T-helper 2 cell treated with Interferon-gamma antibody and Interleukin-4, amounts not matched to agents 100 ng/mL and 5 ng/mL, for 36 hours (primary cell): ENCODE data around the gene STX8. TPM values are rescaled to one million over a fixed set of nuclear protein-coding genes. Genes with fewer than 3 reads are reported as not detected.
"Not testable (repeated sequence)": the region's sequence is repeated elsewhere in the genome, so short reads cannot be mapped to it uniquely, and the experiment has no call there.

Experiments used
- intact Hi-C: fragments of 100-400 bp; cut with micrococcal nuclease; formaldehyde crosslinking; loops from one replicate; pipeline ENCODE4 v1.15.1; 2023
- total RNA-seq: library from RNA; stranded (reverse); gene quantifications from 2 replicates; pipeline ENCODE4 v1.2.3, GENCODE V29; 2022

The STX8 gene
- total RNA-seq, 1 donor from 2014 or later, result 70.9 TPM

DNA sequence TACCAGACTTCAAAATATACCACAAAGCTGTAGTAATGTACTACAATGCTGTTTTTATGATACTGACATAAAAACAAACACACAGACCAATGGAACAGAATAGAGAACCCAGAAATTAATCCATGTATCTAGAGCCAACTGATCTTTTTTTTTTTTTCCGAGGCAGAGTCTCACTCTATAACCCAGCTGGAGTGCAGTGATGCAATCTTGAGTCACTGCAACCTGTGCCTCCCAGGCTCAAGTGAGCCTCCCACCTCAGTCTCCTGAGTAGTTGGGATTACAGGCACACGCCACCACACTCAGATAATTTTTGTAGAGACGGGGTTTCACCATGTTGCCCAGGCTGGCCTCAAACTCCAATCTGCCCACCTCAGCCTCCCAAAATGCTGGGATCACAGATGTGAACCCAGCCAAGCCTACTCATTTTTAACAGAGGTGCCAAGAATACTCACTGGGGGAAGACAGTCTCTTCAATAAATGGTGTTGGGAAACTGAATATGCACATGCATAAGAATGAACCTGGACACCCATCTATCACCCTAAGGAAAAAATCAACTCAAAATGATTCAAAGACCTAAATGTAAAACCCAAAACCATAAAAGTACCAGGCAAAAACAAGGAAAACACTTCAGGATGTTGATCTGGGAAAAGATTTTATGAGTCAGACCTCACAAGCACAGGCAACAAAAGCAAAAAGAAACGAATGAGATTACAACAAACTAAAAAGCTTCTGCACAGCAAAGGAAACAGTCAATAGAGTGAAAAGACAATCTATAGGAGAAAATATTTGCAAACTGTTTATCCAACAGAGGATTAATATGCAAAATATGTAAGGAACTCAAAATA lies 63.1 kb downstream of the STX8 start:
- intact Hi-C loops, result no loop called here

DNA sequence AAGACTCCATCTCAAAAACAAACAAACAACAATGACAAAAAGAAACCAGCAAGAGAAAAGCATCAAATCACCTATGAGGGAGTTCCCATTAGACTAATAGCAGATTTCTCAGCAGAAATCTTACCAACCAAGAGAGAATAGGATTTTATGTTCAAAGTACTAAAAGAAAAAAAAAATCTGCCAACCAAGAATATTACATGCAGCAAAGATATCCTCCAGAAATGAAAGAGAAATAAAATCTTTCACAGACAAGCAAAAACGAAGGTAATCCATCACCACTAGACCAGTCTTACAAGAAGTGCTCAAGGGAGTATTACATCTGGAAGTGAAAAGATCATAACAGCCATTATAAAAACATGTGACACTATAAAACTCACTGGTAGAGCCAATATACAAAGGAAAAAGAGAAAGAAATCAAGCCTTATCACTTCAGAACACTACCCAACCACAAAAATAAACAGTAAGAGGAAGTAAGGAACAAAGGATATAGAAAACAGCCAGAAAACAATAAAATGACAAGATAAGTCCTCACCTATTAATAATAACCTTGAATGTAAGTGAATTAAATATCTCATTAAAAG lies 66.3 kb downstream of the STX8 start:
- intact Hi-C loops, result no loop called here

DNA sequence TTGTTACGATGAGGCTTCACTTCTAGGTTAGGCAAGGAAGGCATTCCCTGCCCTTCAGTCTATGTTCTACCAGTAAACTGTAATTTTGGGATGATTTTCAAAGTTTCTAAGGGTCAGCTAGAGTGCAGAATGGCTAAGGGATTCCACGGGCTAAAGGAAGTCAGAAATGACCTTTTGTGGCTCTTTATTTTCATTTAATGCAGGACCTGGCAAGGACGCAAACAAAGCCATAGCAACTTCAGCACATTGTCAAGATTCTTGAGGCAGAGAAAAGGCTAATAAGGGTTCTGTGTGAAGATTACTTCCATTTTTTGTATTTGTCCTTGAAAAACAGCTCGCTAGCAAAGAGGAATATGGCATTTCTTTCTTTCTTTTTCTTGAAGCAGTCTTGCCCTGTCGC lies 76.6 kb downstream of the STX8 start:
- intact Hi-C loops, result no loop called here

DNA sequence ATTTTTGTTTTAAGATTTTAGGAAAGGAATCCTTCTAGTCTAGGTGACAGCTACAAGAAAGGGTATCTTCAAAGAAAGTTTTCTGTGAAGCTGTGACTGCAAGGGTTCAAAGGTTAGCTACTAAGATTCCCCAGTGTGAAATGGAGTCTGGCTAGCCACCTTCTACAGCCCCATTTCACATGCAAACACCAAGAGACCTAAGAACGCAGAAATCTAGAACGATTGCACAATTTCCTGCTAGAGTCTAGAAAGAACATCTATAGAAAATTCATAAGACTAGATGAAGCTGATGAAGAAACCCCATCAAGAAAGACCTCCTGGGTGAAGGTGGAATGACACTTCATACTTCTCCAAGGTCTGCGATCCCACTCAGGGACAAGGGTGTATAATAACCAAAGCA lies 77.1 kb downstream of the STX8 start:
- intact Hi-C loops, result no loop called here

DNA sequence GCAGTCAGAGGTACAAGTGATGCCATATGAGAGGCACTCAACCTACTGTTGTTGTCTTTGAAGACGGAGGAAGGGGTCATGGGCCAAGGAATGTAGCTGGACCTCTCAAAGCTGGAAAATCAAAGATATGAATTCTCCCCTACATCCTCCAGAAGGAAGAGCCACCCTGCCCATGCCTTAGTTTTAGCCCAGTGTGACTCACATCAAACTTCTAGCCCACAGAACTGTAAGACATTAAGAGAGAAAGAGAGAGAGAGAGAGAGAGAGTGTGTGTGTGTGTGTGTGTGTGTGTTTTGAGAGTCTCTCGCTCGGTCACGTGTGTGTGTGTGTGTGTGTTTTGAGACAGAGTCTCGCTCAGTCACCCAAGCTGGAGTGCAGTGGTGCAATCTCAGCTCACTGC lies 87.1 kb downstream of the STX8 start:
- intact Hi-C loops, result no loop called here

DNA sequence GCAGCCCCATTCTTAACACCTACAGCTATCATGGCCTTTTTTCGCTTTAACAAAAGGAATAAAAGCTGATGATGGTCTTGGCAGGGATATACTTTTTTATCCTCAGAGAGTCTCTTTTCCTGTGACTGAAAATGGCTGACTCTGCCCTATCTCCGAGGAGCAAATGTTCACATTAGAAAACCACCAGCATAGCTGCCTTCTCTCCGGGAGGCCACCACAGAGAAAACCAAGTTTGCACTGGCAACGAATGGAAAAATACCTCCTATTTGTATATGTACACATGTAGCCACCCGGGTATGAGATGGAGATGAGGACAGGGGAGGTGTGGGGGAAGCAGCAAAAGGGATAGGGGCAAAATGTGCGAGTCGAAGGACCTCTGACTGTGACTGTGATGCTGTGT lies 88.2 kb downstream of the STX8 start:
- intact Hi-C loops, result no loop called here

DNA sequence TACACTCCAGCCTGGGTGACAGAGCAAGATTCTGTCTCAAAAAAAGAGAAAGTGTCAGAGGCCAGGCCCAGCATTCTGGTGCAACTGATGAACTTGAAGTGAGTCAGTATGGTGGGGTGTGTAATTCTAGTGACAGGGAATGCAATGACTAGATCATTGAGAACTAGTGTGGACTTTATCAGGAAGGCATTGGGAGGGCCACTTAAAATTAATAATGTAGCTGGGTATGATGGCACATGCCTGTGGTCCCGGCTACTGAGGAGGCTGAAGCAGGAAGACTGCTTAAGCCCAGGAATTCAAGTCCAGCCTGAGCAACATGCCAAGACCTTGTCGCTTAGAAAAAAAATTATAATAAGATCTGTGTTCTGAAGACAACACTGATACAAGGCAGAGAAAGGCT lies 90.8 kb downstream of the STX8 start:
- intact Hi-C loops, result no loop called here

DNA sequence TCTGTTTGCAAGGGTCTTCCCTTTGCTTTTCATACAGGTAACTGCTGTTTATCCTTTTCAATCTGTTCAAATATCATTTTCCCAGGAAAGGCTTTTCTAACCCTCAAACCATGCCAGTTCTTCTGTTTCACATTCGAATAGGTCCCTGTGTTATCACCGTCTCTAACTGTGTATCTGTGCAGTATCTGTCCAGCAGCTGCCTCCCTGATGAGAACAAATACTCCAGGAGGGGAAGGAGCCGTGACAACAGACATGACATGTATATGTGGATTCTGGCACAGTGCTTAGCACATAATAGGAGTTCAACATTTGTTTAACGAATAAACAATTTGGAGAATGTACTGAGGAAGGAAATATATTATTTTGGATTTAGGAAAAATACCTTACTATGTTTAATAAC lies 95.7 kb downstream of the STX8 start:
- intact Hi-C loops, result no loop called here

DNA sequence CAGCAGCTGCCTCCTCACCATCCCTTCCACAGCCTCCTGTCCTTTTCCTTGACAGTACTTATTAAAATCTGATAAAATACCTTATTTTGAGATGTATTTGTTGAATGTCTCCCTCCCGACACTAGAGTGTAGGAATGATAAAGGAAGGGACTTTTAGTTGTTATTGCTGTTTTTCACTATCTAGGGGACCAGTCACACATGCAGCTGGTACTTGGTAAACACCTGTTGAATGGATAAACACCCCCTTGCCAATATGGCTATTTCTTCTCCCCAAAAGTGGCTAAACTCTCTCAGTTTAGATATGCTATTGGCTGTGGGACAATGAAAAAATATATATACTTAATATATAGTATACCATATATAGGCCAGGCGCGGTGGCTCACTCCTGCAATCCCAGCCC lies 96.7 kb downstream of the STX8 start:
- intact Hi-C loops, result no loop called here

DNA sequence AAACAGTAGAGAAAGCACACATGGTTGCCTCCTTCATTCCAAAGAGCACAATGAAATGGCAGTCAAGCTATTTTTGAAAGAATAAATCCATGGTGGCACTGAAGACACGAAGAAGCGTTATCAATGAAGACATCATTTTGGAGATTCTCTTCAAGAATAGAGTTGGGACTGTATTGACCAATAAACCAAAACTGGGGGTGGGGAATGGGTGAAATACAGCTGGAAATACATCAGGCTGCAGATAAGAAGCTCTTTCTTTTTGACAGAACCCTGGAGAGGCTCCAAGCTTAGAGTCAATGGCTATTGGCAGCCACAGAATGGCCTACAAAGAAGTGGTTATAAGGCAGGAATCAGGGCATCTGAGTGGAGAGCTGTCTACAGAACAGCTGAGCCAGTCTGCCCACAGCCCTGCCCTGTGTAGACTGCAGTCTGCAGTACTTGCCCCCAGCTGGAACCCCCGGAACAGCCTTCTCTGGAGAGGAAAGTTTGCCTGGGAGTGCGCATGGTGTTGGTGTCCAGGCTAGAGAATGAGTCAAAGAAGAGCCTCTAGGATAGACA lies 100.4 kb downstream of the STX8 start:
- intact Hi-C loops, result no loop called here

DNA sequence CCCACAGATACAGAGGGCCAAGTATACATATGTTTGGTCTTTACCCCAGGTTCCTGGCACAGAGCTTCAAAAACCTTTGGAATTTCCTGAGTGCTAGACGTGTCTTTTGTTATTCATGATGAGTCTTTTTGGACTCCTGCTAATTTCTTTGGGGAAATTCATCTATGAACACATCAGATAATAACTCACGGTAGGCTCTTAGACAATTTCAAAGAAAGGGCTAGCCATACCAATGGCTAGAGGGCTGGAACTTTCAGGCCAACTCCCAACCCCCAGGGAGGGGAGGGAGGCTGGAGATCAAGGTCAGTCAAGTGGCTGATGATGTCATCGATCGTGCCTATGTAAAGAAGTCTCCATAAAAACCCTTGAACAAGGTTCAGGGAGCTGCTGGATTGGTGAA lies 101.9 kb downstream of the STX8 start:
- intact Hi-C loops, result no loop called here

DNA sequence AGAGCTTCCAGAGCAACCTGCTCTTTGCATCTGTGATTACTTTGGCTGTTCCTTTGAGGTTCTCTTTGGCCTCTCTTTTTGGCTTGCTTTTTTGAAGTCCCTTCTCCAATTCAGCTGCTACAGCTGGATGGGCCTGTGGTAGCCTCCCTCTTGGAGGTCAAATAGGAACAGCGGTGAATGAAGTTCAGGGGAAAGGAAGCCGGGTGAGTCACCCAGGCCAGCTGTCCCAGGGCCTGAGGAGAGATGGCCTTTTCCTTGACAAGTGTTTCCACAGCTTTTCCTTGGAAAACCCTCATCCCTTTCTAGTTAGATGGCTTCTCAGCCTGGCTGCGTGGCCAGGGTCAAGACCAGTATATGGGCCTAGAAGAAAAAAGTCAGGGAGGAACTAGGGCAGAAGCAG lies 103.1 kb downstream of the STX8 start:
- intact Hi-C loops, result no loop called here

DNA sequence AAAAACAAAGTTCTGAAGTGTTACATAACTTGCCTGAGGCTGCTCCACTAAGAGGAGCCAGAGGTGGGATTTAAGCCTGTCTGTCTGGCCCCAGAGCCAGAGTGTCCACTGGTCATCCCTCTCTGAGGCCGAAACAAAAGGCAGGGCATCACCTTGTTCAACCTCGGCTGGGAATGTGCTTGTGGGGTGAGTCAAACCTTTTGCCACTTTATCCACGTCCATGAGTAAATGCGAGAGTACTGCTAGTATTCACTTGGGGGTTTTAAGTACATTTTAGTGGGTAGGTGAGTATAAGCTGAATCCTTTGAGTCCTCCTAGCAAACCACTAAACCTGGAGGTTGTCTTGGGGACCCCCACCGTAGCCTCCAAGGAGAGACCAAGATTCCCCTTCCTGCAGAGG lies 103.5 kb downstream of the STX8 start:
- intact Hi-C loops, result no loop called here

DNA sequence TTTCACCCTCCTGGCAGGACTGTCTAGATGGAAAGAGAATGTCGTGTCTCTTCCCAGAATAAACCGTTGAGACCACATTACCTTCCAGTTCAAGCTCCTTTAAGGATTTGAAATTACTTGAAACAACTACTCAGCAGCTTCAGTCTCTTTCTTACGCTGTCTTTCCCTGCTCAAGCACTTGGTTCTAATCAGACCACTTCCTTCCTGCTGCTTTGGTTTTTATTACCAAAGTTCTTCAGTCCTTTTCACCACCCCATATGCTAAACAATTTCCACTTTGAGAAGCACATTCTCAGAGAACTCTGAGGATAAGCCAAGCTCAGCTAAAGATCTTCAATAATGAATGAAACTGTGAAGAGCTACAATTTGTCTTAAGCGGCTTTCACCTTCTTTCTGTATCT lies 105.4 kb downstream of the STX8 start:
- intact Hi-C loops, result no loop called here

DNA sequence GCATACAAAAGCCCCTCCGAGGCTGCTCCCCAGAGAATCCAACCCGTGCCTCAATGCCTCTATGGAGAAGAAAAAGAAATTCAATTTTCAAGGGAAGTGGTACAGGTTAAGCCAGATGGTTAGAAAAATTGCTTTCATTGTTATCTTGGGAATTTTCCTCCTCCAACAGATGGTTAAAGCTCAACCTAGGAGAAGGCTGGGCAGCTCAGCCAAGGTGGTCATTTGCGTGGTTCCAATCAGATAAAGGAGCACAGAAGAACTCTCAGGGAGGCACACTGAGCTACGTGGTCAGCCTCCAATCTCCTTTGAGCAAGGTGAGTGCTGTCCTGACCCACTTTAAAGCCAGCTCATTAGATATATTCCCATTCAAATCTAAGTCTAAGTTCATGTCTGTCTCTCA lies 106.7 kb downstream of the STX8 start:
- intact Hi-C loops, result no loop called here

DNA sequence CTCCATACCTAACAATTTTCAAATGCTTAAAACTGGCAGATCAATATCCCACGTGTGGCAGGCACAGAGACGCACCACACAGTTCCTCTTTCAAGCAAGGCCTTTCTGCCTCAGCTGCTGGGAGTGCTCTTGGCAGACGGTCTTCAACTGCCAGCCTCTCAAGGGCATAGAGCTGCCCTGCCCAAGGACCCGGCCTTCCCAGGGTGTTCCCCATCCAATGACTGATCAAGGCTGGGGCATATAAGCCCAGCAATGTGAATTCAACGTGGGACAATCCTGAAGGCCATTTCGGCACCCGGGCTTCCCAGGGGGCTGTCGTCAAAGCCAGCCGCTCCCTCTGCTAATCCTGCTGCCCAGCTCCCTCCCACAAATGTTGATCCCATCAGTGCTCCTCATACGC lies 107.1 kb downstream of the STX8 start:
- intact Hi-C loops, result no loop called here

DNA sequence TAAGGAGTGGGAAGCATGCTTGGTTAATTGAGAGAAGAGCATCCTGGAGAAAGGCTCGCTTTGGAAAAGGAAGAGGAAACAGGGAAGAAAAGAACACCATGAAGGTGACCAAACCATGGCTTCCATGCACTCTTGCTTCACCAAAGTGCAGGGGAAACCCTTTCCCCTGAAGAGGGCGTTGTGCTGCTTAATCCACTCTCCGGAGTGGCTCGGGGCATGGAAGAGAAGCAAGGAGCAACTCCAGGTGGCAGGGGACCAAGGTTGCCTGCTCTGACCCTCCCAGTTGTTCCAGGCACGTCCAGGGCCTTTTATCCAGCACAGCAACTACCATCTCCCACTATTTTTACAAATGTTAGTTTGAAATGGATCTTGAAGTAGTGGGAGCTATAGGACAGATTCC lies 108.1 kb downstream of the STX8 start:
- intact Hi-C loops, result no loop called here

DNA sequence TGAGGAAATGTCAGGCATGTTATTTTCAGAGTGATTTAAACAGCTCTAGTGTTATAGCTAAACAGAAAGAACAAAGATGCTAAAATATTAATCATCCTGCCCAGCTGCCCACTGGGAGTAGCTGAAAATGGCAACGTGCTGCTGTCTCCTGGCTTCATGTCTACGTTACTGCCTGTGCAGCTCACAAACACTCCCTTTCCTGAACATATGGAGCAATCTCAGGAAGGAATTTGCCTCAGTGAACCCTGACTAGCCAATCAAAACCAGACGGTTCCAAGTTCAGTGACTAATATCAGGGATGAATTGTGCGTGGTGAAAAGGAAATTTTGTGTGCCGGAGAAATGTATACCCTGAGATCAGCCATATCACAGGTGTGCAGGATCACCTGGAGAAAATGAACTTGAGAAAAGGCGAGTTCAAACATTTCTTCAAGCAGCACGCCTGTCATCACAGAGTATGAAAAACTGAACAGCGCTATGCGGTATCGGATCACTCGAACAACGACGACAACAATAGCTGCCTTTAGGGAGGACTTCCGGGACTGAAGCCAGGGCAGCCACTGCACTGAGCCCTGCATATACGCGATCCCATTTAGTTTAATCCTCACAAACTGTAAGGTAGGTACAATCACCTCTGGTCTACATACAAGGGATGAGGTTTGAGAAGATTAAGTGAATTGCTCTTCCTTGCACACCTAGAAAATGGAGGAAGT lies 110.3 kb downstream of the STX8 start:
- intact Hi-C loops, result no loop called here

DNA sequence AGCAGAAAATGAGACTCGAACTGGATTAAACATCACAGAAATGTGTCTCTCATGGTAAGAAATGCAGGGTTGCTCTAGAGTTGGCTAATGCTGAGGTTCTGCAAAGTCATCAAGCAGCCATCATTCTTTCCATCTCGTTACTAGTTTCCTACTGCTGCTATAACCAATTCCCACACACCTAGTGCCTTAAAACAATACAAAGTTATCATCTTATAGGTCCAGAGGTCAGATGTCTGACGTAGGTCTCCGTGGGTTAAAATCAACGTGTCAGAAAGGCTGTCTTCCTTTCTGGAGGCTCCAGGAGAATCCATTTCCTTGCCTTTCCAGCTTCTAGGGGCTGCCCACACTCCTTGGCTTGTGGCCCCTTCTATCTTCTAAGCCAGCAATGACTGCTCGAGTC lies 118.6 kb downstream of the STX8 start:
- intact Hi-C loops, result no loop called here

DNA sequence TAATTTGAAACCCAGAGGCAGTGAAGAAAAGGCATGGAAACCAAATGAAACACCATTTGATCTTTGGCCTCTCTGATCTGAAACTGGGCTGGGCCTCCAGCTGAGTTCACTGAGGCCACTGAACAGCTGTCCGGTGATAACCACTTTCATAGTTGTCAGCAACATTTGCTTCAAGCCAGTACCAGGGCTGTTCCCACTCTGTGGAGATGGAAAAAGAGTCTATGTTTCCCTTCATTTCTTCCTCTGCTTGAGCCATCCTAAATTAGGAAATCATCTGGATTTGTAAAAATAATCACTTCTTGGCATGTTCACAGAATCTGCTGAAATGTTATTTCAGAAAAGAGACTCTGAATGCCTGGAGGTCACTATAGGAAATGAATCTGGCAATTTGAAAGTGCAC lies 119.3 kb downstream of the STX8 start:
- intact Hi-C loops, result no loop called here

DNA sequence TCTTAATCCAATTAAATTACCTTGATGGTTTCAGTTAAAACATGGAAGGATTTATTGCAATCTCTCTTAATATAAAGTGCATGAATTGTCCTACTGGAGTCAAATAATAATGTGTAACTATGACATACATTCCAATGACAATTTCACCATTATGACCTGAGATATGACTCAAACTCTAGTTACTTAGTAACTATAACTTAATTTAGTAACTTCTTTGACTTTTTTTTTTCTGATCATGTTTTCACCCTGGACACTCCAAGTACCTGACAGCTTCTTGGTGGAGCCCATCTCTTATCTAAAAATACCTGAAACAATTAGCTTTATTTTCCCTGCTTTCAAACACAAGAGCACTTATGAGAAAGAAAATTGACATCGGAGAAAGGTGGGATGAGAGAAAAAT lies 123.7 kb downstream of the STX8 start:
- intact Hi-C loops, result no loop called here

DNA sequence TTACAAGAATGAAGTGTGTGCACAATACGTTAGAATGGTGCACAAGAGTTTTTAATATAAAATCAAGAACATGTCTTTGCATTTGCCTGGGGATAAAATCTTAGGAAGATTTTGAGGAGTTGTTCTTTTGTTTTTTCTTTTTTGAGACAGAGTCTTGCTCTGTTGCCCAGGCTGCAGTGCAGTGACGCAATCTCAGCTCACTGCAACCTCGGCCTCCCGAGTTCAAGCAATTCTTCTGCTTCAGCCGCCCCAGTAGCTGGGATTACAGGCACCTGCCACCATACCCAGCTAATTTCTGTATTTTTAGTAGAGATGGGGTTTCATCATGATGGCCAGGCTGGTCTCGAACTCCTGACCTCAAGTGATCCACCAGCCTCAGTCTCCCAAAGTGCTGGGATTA lies 128.3 kb downstream of the STX8 start:
- intact Hi-C loops, result not testable (repeated sequence)
